T-helper 1 cell treated with Interleukin-12 subunit alpha and Interleukin-12 subunit beta and Interleukin-4 antibody, amounts not matched to agents 30 μg/mL and 1 μg/mL, for 36 hours (primary cell): ENCODE measurements around the gene NPIPA3.
"Not testable (repeated sequence)": the region's sequence is repeated elsewhere in the genome, so short reads cannot be mapped to it uniquely, and the experiment has no call there.

Experiments used
- H3K27ac Mint-ChIP-seq: one replicate; pipeline ENCODE4 v1.8.0; 2021; ENCODE audit warnings: mild to moderate bottlenecking, mixed read lengths
- H3K27me3 Mint-ChIP-seq: one replicate; pipeline ENCODE4 v1.8.0; 2021; ENCODE audit warnings: low read depth, mixed read lengths
- H3K36me3 Mint-ChIP-seq: one replicate; pipeline ENCODE4 v1.8.0; 2021; ENCODE audit warnings: low read depth, mixed read lengths
- H3K4me1 Mint-ChIP-seq: one replicate; pipeline ENCODE4 v1.8.0; 2021; ENCODE audit warnings: low read depth, mixed read lengths
- H3K4me3 Mint-ChIP-seq: one replicate; pipeline ENCODE4 v1.8.0; 2021; ENCODE audit warnings: mild to moderate bottlenecking, moderate library complexity, mixed read lengths
- H3K9me3 Mint-ChIP-seq: one replicate; pipeline ENCODE4 v1.8.0; 2021; ENCODE audit warnings: mixed read lengths

Gene NPIPA3

GRCh38 chr16:14694129-14694528, 9.1 kb upstream of the NPIPA3 start, which contains the start of gene PLA2G10:
Gene PLA2G10 (minus strand): TSS chr16:14694308. CDS start chr16:14694229, 79 bp downstream.
- not testable (repeated sequence) for H3K4me1 Mint-ChIP-seq, H3K9me3 Mint-ChIP-seq, H3K27ac Mint-ChIP-seq, H3K4me3 Mint-ChIP-seq, H3K27me3 Mint-ChIP-seq, H3K36me3 Mint-ChIP-seq

DNA sequence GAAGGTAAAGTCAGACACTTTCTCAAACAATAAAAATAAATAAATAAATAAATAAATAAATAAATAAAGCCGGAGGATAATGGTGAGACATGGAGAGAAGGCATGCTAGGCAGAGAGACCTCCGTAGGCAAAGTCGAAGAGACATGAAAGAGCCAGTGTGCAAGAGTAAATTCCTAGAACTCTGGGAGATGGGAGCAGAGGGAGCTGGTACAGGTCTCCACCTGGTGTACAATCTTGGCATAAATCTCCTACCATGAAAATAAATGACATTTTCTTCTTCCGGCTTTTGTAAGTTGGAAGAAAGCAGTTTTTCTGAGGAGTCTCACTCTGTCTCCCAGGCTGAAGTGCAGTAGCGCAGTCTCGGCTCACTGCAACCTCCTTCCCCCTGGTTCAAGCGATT, 1.4 kb upstream of the NPIPA3 start:
- not testable (repeated sequence) for H3K4me3 Mint-ChIP-seq, H3K9me3 Mint-ChIP-seq, H3K36me3 Mint-ChIP-seq, H3K27ac Mint-ChIP-seq, H3K4me1 Mint-ChIP-seq, H3K27me3 Mint-ChIP-seq

DNA sequence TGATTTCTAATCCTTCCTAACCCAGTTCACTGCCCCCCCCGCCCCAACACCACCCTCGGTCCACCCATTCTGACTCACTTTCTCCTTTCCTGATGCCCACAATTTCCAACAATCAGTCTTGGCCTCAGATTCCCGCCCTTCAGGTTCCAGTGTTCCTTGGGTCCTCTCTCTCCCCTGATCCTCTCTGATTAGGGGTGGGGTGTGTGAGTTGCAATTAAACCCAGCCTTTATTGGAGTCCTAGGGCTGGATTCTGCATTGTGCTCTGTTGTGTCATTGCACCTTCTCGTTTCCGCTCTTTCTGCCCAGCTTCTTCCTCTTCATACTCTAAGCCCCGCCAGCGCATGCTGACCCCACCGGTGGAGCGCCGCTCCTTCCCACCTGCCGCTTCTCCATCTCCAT, 539 bp upstream of the NPIPA3 start:
- not testable (repeated sequence) for H3K4me1 Mint-ChIP-seq, H3K4me3 Mint-ChIP-seq, H3K27ac Mint-ChIP-seq, H3K27me3 Mint-ChIP-seq, H3K9me3 Mint-ChIP-seq, H3K36me3 Mint-ChIP-seq

DNA sequence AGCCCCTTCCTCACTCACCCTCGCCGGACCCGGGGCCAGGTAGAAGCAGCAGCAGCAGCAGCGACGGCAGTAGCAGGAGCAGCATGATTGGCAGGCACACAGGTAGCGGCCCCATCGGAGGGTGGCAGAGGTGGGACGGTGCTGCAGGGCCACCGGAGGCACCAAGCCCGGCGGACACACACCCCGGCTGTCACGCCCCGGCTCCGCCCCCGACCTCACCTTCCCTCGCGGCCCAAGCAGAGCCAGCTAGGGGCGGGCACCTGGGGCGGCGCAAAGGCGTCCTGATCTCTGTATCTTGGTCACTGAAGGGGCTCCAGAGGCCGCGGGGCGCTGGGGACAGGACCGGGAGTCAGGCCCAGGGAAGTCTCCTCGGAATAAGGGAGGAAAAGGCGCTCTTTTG, 30.0 kb downstream of the NPIPA3 start:
- not testable (repeated sequence) for H3K9me3 Mint-ChIP-seq, H3K36me3 Mint-ChIP-seq, H3K27me3 Mint-ChIP-seq, H3K4me1 Mint-ChIP-seq, H3K4me3 Mint-ChIP-seq, H3K27ac Mint-ChIP-seq

GRCh38 chr16:14740832-14741385, 37.7 kb downstream of the NPIPA3 start:
- not testable (repeated sequence) for H3K27ac Mint-ChIP-seq, H3K36me3 Mint-ChIP-seq, H3K9me3 Mint-ChIP-seq, H3K4me1 Mint-ChIP-seq, H3K4me3 Mint-ChIP-seq, H3K27me3 Mint-ChIP-seq

DNA sequence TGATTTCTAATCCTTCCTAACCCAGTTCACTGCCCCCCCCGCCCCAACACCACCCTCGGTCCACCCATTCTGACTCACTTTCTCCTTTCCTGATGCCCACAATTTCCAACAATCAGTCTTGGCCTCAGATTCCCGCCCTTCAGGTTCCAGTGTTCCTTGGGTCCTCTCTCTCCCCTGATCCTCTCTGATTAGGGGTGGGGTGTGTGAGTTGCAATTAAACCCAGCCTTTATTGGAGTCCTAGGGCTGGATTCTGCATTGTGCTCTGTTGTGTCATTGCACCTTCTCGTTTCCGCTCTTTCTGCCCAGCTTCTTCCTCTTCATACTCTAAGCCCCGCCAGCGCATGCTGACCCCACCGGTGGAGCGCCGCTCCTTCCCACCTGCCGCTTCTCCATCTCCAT, 38.6 kb downstream of the NPIPA3 start:
- H3K4me3 Mint-ChIP-seq, H3K9me3 Mint-ChIP-seq, H3K27ac Mint-ChIP-seq, H3K4me1 Mint-ChIP-seq, H3K27me3 Mint-ChIP-seq, H3K36me3 Mint-ChIP-seq: not testable (repeated sequence)

DNA sequence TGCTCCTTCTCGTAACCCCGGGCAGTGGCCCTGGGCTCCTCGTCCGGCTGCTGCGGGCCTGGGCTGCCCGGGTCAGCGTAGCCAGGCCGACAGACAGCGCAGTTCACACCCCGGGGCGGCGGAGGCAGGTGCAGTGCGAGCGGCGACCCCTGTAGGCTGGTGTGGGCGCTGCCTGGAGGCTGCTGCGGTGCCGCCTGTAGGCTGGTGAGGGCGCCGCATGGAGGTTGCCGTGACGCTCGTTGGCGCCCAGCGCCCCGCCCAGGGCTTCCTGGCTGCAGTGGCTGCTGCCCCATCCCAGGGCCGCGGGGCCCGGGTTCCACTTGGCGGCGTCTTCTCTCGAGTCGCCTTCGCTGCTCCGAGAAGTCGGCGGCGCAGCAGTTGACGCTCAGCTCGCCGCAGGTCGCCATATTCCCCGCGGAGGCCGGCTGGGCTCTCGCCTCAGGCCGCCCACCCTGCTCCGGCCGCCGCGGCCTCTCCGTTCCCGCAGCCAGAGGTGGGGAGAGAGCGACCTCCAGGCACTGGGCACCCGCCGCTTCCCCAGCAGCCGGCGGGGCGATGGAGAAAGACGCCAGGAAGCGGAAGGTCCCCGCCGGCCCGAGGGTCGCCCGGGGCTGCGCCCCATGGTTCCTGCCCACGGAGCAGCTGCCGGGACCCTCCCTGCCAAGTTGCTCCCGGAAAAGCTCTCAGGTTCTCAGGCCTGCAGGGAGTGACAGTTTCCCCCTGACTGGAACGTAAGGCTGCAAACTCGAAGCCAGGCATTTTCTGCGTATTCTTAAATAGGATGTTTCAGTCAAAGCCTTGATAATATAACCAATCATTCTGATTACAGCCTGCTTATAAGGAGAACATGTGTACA, 39.3 kb downstream of the NPIPA3 start, which contains the start of gene NPIPA2:
Gene NPIPA2, plus strand, starts transcription at position 261 of the 856 bp plus-strand sequence. CDS start 5,533 bp downstream, outside the sequence.
- not testable (repeated sequence) for H3K4me3 Mint-ChIP-seq

DNA sequence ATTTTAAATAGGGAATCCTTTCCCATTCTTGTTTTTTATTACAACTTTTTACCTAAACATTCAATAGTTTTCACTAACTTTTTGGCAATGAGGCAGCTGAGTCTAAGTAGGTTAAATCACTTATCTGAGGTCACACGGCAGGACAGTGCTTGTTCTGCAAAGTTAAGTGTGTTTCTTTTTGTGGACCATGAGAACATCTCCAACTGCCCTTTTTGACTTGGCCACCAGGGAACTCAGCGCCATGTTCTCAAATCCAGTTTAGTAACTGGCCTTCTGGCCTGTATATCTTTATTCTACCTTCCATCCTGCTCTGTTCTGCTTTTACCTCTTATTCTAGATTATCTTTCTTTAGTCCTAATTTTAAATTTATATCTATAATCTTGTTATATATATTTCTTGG, 70.4 kb downstream of the NPIPA3 start:
- H3K4me1 Mint-ChIP-seq, H3K4me3 Mint-ChIP-seq, H3K27me3 Mint-ChIP-seq, H3K36me3 Mint-ChIP-seq, H3K27ac Mint-ChIP-seq, H3K9me3 Mint-ChIP-seq: not testable (repeated sequence)

More for the DNA sequence above, 39.3 kb downstream of the NPIPA3 start, which contains the start of gene NPIPA2:
- not testable (repeated sequence) for H3K9me3 Mint-ChIP-seq, H3K27ac Mint-ChIP-seq, H3K36me3 Mint-ChIP-seq, H3K4me1 Mint-ChIP-seq, H3K27me3 Mint-ChIP-seq

GRCh38 chr16:14775624-14776023, 72.4 kb downstream of the NPIPA3 start:
- not testable (repeated sequence) for H3K27ac Mint-ChIP-seq, H3K9me3 Mint-ChIP-seq, H3K36me3 Mint-ChIP-seq, H3K4me3 Mint-ChIP-seq, H3K27me3 Mint-ChIP-seq, H3K4me1 Mint-ChIP-seq
